Liver (tissue), 9 donors: Measurements from ENCODE around the gene HRH1. TPM values are rescaled to one million over a fixed set of nuclear protein-coding genes. Genes with fewer than 3 reads are reported as not detected.
"Not testable (repeated sequence)": the region's sequence is repeated elsewhere in the genome, so short reads cannot be mapped to it uniquely, and the experiment has no call there.

Experiments used
- DNase-seq: peaks from one replicate; pipeline ENCODE4 v3.0.0-alpha.2; 2017; ENCODE audit warnings: low spot score
- H3K27ac ChIP-seq, 2 donors: one replicate each; pipeline ENCODE4 v1.7.0; 2013; ENCODE audit warnings: inconsistent platforms in 2 of 2, low read length in 2 of 2, control low read depth in 1 of 2, low read depth in 1 of 2, mild to moderate bottlenecking in 1 of 2
- H3K27me3 ChIP-seq, 4 donors: one replicate each; pipeline versions ENCODE4 v1.6.1 to v1.7.0; 2013; ENCODE audit warnings: low read length in 3 of 4, inconsistent platforms in 1 of 4, mild to moderate bottlenecking in 1 of 4, moderate library complexity in 1 of 4; ENCODE audit not compliant: control insufficient read depth in 4 of 4, insufficient read depth in 4 of 4
- H3K36me3 ChIP-seq, 4 donors: one replicate each; pipeline versions ENCODE4 v1.6.1 to v1.7.0; 2013; ENCODE audit warnings: low read length in 3 of 4, mild to moderate bottlenecking in 3 of 4, low read depth in 1 of 4, moderate library complexity in 1 of 4; ENCODE audit not compliant: control insufficient read depth in 4 of 4, insufficient read depth in 3 of 4
- H3K4me1 ChIP-seq, 4 donors: one replicate each; pipeline versions ENCODE4 v1.6.1 to v1.7.0; 2013; ENCODE audit warnings: low read length in 3 of 4, mild to moderate bottlenecking in 3 of 4, moderate library complexity in 1 of 4; ENCODE audit not compliant: control insufficient read depth in 4 of 4, insufficient read depth in 4 of 4
- H3K4me3 ChIP-seq, 3 donors: one replicate each; pipeline versions ENCODE4 v1.6.1 to v1.7.0; 2013; ENCODE audit warnings: low read length in 3 of 3, control low read depth in 1 of 3, low read depth in 1 of 3, mild to moderate bottlenecking in 1 of 3
- H3K9ac ChIP-seq, 2 donors: one replicate each; pipeline ENCODE4 v1.7.0; 2013; ENCODE audit warnings: low read length in 2 of 2, mild to moderate bottlenecking in 2 of 2, moderate library complexity in 2 of 2, control low read depth in 1 of 2, low read depth in 1 of 2
- H3K9me3 ChIP-seq, 4 donors: one replicate each; pipeline versions ENCODE4 v1.6.1 to v1.7.0; 2013; ENCODE audit warnings: low read length in 3 of 4; ENCODE audit not compliant: control insufficient read depth in 4 of 4
- FOXA1 ChIP-seq: IDR thresholded peaks from 2 replicates; pipeline ENCODE4 v1.6.1; 2016; ENCODE audit warnings: antibody characterized with exemption
- FOXA2 ChIP-seq: IDR thresholded peaks from 2 replicates; pipeline ENCODE4 v1.6.1; 2016; ENCODE audit warnings: antibody characterized with exemption
- HNF4A ChIP-seq, 2 donors: conservative IDR thresholded peaks; 2 replicates each; pipeline ENCODE4 v1.6.1; 2016; ENCODE audit warnings: antibody characterized with exemption in 2 of 2, mild to moderate bottlenecking in 2 of 2
- HNF4G ChIP-seq: IDR thresholded peaks from 2 replicates; pipeline ENCODE4 v1.6.1; 2016; ENCODE audit warnings: antibody characterized with exemption
- NR2F2 ChIP-seq: IDR thresholded peaks from 2 replicates; pipeline ENCODE4 v1.6.1; 2016; ENCODE audit warnings: antibody characterized with exemption
- SP1 ChIP-seq: IDR thresholded peaks from 2 replicates; pipeline ENCODE4 v1.6.1; 2018; ENCODE audit warnings: antibody characterized with exemption, mild to moderate bottlenecking
- TAF1 ChIP-seq: conservative IDR thresholded peaks from 2 replicates; pipeline ENCODE4 v1.6.1; 2016; ENCODE audit warnings: antibody characterized with exemption, mild to moderate bottlenecking
- YY1 ChIP-seq: IDR thresholded peaks from 2 replicates; pipeline ENCODE4 v1.6.1; 2016; ENCODE audit warnings: antibody characterized with exemption, mild to moderate bottlenecking
- WGBS: extraction: QIAGEN DNeasy Blood & Tissue Kit; methylation state at CpG from one replicate; pipeline ENCODE4 v1.1.7; 2013; 5-methylcytosine and 5-hydroxymethylcytosine counted together
- polyA plus RNA-seq, 2 donors: library from polyadenylated mRNA; stranded (reverse) in 1 of 2; unstranded in 1 of 2; fragments of 200-250 nt in 1 of 2; fragments of >200 nt in 1 of 2; fragmentation: Nextera tagmentation in 1 of 2; extraction: Ambion mirVana in 1 of 2; gene quantifications; one replicate each; pipeline versions ENCODE4 v1.2.1 to v1.2.3, GENCODE V29; 2013 to 2015
- total RNA-seq, 2 donors: library from RNA; depleted of rRNA; stranded (reverse); fragments of >200 nt; gene quantifications; one replicate each; pipeline ENCODE4 v1.2.3, GENCODE V29; 2014
- TF ChIP-seq, protein P1 (sequence below): IDR thresholded peaks from 2 replicates; pipeline ENCODE4 v1.6.1; 2016; ENCODE audit warnings: antibody characterized with exemption
- TF ChIP-seq, protein P2 (sequence below): IDR thresholded peaks from 2 replicates; pipeline ENCODE4 v1.6.1; 2016; ENCODE audit warnings: antibody characterized with exemption
- TF ChIP-seq, protein P3 (sequence below): IDR thresholded peaks from 2 replicates; pipeline ENCODE4 v1.6.1; 2016; ENCODE audit warnings: antibody characterized with exemption
- TF ChIP-seq, protein P4 (sequence below): IDR thresholded peaks from 2 replicates; pipeline ENCODE4 v1.6.1; 2016; ENCODE audit warnings: antibody characterized with exemption, mild to moderate bottlenecking
- donor health status: healthy.
- donor health status: healthy.
- donor health status: healthy.
- donor health status: healthy.
- donor health status: healthy.

The HRH1 gene, protein sequence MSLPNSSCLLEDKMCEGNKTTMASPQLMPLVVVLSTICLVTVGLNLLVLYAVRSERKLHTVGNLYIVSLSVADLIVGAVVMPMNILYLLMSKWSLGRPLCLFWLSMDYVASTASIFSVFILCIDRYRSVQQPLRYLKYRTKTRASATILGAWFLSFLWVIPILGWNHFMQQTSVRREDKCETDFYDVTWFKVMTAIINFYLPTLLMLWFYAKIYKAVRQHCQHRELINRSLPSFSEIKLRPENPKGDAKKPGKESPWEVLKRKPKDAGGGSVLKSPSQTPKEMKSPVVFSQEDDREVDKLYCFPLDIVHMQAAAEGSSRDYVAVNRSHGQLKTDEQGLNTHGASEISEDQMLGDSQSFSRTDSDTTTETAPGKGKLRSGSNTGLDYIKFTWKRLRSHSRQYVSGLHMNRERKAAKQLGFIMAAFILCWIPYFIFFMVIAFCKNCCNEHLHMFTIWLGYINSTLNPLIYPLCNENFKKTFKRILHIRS
- 1 to 10 TPM in 1 of 2 donors, under 1 TPM in 1; 0.33 to 1.3 TPM for total RNA-seq
- under 1 TPM; 0.07 to 0.29 TPM for polyA plus RNA-seq

DNA sequence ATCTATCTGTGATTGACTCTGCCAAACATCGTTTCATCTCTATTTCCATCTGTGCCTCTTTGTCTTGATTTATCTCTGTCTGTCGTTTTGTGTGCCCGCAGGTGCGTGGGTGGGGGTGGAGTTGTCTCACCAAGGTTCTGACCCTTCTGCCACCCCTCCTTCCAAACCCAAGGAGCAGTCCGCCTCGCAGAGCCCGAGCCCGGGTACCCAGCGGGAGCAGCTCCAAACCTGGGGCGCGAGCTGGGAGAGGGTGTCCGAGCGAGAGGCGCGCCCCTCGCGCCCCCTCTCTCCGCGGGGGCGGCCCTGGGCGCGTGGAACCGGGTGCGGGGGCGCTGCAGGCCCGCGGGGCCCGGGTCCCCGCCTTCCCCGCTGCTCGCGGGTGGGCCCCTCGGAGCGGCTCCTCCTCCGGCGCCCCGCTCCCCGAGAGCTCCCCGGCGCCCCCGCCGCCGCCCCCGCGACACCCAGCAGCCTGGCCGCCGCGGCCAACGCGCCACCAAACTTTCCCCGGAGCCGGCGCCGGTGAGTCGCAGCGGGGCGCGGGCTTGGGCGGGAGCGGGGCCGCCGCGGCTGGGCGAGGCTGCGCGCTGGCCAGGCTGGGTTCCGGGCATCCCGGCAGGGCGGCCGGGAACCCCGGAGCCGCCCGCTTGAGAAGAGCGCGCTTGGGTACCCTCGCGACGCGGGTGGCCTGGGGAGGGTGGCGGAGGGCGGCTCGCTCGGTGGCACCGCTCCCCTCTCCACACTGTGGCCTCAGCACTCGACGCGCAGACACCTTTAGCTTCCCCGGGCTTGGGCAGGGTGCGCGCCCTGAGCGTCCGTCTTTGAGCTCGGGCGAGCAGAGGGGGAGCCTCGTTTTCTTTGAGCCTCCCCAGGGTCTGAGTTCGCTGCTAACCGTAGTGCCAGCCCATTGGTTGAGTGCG is at the start of gene HRH1:
HRH1 (plus strand) TSS at position 458 of the 917 bp plus-strand sequence. CDS start 104,545 bp downstream, outside the sequence.
- TF ChIP-seq, protein P1, sequence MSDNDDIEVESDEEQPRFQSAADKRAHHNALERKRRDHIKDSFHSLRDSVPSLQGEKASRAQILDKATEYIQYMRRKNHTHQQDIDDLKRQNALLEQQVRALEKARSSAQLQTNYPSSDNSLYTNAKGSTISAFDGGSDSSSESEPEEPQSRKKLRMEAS, result no peak
- H3K27ac ChIP-seq, result no peak within 1 kb of the TSS

DNA sequence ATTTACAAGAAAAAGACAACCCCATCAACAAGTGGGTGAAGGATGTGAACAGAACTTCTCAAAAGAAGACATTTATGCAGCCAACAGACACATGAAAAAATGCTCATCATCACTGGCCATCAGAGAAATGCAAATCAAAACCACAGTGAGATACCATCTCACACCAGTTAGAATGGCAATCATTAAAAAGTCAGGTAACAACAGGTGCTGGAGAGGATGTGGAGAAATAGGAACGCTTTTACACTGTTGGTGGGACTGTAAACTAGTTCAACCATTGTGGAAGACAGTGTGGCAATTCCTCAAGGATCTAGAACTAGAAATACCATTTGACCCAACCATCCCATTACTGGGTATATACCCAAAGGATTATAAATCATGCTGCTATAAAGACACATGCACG is 41.0 kb upstream of the HRH1 start:
- WGBS, result 76% methylated on average over 2 of the region's 2 CpGs
- not testable (repeated sequence) for H3K4me3 ChIP-seq, H3K9me3 ChIP-seq, H3K4me1 ChIP-seq, H3K27ac ChIP-seq, H3K9ac ChIP-seq, H3K36me3 ChIP-seq, DNase-seq, H3K27me3 ChIP-seq

More for the DNA sequence above, at the start of gene HRH1:
- H3K36me3 ChIP-seq, result no peaks in the 10 kb centered on the region
- no peak for DNase-seq
- 2% methylated on average over 98 of the region's 98 CpGs for WGBS
- H3K27me3 ChIP-seq, result peaks cover 0 to 4% (median 2%) of the 10 kb centered on the region in 4 donors
- H3K4me3 ChIP-seq, result peak within 1 kb of the TSS in 1 of 3 donors; percentile 34
- no peak within 1 kb of the TSS for H3K9ac ChIP-seq
- H3K4me1 ChIP-seq, result peaks cover 0 to 2% (median 0%) of the 10 kb centered on the region in 4 donors
- H3K9me3 ChIP-seq, result no peaks in the 10 kb centered on the region

DNA sequence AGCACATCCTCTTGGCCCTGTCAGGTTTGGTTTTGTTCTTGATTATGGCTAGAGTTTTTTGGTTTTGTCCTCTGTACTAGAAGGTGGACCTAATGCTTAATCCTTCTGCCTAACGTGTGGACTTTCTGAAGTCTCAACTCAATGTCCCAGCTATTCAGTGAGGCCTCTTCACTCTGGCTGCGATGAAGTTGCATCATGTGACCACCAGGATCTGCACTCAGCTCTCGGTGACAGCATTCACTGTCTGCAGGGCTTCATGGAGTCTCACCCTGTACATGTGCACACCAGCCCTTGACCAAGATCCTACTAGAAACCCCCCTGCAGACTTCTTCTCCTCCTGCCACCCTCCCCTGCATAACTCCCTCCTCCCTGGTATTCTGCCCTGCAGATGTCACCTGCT is 38.7 kb upstream of the HRH1 start:
- Histone ChIP-seq H3K36me3 (no peaks in the 10 kb centered on the region), H3K4me1 (no peaks in the 10 kb centered on the region), H3K27ac (no peak overlapping the region), H3K9ac (no peak overlapping the region), H3K9me3 (peaks cover 0 to 2% (median 0%) of the 10 kb centered on the region in 4 donors), H3K27me3 (peaks cover 0 to 4% (median 0%) of the 10 kb centered on the region in 4 donors), H3K4me3 (no peak overlapping the region)
- 78% methylated on average over 3 of the region's 3 CpGs for WGBS
- DNase-seq, result no peak
- no peak for TF ChIP-seq HNF4G
- TF ChIP-seq, protein P2, sequence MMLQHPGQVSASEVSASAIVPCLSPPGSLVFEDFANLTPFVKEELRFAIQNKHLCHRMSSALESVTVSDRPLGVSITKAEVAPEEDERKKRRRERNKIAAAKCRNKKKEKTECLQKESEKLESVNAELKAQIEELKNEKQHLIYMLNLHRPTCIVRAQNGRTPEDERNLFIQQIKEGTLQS, result no peak
- TF ChIP-seq YY1, result no peak
- TF ChIP-seq FOXA2, result no peak
- no peak for TF ChIP-seq FOXA1
- TF ChIP-seq NR2F2, result no peak
- TF ChIP-seq SP1, result no peak
- TF ChIP-seq, protein P3, sequence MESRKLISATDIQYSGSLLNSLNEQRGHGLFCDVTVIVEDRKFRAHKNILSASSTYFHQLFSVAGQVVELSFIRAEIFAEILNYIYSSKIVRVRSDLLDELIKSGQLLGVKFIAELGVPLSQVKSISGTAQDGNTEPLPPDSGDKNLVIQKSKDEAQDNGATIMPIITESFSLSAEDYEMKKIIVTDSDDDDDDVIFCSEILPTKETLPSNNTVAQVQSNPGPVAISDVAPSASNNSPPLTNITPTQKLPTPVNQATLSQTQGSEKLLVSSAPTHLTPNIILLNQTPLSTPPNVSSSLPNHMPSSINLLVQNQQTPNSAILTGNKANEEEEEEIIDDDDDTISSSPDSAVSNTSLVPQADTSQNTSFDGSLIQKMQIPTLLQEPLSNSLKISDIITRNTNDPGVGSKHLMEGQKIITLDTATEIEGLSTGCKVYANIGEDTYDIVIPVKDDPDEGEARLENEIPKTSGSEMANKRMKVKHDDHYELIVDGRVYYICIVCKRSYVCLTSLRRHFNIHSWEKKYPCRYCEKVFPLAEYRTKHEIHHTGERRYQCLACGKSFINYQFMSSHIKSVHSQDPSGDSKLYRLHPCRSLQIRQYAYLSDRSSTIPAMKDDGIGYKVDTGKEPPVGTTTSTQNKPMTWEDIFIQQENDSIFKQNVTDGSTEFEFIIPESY, result no peak
- no peak for TF ChIP-seq HNF4A (conservative IDR thresholded peaks at IDR 0.05)
- TF ChIP-seq TAF1, result no peak
- TF ChIP-seq, protein P4, sequence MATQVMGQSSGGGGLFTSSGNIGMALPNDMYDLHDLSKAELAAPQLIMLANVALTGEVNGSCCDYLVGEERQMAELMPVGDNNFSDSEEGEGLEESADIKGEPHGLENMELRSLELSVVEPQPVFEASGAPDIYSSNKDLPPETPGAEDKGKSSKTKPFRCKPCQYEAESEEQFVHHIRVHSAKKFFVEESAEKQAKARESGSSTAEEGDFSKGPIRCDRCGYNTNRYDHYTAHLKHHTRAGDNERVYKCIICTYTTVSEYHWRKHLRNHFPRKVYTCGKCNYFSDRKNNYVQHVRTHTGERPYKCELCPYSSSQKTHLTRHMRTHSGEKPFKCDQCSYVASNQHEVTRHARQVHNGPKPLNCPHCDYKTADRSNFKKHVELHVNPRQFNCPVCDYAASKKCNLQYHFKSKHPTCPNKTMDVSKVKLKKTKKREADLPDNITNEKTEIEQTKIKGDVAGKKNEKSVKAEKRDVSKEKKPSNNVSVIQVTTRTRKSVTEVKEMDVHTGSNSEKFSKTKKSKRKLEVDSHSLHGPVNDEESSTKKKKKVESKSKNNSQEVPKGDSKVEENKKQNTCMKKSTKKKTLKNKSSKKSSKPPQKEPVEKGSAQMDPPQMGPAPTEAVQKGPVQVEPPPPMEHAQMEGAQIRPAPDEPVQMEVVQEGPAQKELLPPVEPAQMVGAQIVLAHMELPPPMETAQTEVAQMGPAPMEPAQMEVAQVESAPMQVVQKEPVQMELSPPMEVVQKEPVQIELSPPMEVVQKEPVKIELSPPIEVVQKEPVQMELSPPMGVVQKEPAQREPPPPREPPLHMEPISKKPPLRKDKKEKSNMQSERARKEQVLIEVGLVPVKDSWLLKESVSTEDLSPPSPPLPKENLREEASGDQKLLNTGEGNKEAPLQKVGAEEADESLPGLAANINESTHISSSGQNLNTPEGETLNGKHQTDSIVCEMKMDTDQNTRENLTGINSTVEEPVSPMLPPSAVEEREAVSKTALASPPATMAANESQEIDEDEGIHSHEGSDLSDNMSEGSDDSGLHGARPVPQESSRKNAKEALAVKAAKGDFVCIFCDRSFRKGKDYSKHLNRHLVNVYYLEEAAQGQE, result no peak
